Panc1 (cell line): ENCODE results near the gene SLC6A4.

Experiments
- POLR2AphosphoS5 ChIP-seq: IDR thresholded peaks from 2 replicates; pipeline ENCODE4 v1.6.1; 2012; ENCODE audit warnings: mild to moderate bottlenecking, low read depth, low read length, moderate library complexity
- REST ChIP-seq, 2 experiments: IDR thresholded peaks; 2 replicates each; pipeline ENCODE4 v1.6.1; 2011 to 2012; ENCODE audit warnings: low read depth in 2 of 2, control low read depth in 1 of 2, low read length in 1 of 2, mild to moderate bottlenecking in 1 of 2, moderate library complexity in 1 of 2; ENCODE audit not compliant: insufficient read depth in 1 of 2
- SIN3A ChIP-seq: IDR thresholded peaks from 2 replicates; pipeline ENCODE4 v1.6.1; 2012; ENCODE audit warnings: low read depth, mild to moderate bottlenecking, low read length, moderate library complexity, borderline replicate concordance; ENCODE audit not compliant: insufficient read depth
- TCF7L2 ChIP-seq: IDR thresholded peaks from 2 replicates; pipeline ENCODE4 v1.6.1; 2011; ENCODE audit warnings: mild to moderate bottlenecking, low read depth, low read length, inconsistent platforms
- TF ChIP-seq, protein P1 (sequence below): fragments of 450-650 bp; IDR thresholded peaks from 2 replicates; pipeline ENCODE4 v1.5.1; 2017; ENCODE audit warnings: mild to moderate bottlenecking

- TF ChIP-seq POLR2AphosphoS5 (no peak), REST (IDR thresholded peaks at IDR 0.05; ENCODE audit: insufficient read depth in 1 of 2, low read depth in 2 of 2, low read length in 1 of 2) (no peak), SIN3A (no peak), TCF7L2 (no peak)
- TF ChIP-seq, protein P1, sequence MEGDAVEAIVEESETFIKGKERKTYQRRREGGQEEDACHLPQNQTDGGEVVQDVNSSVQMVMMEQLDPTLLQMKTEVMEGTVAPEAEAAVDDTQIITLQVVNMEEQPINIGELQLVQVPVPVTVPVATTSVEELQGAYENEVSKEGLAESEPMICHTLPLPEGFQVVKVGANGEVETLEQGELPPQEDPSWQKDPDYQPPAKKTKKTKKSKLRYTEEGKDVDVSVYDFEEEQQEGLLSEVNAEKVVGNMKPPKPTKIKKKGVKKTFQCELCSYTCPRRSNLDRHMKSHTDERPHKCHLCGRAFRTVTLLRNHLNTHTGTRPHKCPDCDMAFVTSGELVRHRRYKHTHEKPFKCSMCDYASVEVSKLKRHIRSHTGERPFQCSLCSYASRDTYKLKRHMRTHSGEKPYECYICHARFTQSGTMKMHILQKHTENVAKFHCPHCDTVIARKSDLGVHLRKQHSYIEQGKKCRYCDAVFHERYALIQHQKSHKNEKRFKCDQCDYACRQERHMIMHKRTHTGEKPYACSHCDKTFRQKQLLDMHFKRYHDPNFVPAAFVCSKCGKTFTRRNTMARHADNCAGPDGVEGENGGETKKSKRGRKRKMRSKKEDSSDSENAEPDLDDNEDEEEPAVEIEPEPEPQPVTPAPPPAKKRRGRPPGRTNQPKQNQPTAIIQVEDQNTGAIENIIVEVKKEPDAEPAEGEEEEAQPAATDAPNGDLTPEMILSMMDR, result no peak
Observed at GRCh38 chr17:30229012-30229411, 6.5 kb downstream of the SLC6A4 start.
